ENCODE measurements around the gene PRKN. TPM values are rescaled to one million over a fixed set of nuclear protein-coding genes. Genes with fewer than 3 reads are reported as not detected.

PRKN gene
- total RNA-seq, 4 donors from 2014 or later: 5.5 to 17.9 (median 6.8) TPM

DNA sequence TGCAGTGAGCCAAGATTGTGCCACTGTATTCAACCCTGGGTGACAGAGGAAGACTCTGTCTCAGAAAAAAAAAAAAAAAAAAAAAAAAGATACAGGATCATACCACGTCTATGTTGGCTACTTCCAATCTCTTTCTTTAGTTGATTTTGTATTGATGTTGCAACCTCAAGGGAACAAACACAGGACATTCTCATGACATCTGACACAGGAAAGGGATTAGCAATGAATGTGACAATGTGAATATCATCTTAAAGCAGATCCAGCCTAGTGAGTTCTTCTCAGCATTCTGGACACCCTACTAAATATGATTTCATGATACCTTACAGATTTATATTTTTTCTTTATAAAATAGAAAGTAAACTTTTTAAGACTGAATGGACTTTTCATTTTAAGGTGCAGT lies 580.3 kb downstream of the PRKN start:
- H3K4me1 ChIP-seq: no peaks in the 10 kb centered on the region
- no peaks in the 10 kb centered on the region for H3K9me3 ChIP-seq
- no peak overlapping the region for H3K27ac ChIP-seq
- no peak for TF ChIP-seq EP300 (IDR thresholded peaks at IDR 0.05)
- TF ChIP-seq POLR2A (IDR thresholded peaks at IDR 0.05): no peak
- TF ChIP-seq, protein P1, sequence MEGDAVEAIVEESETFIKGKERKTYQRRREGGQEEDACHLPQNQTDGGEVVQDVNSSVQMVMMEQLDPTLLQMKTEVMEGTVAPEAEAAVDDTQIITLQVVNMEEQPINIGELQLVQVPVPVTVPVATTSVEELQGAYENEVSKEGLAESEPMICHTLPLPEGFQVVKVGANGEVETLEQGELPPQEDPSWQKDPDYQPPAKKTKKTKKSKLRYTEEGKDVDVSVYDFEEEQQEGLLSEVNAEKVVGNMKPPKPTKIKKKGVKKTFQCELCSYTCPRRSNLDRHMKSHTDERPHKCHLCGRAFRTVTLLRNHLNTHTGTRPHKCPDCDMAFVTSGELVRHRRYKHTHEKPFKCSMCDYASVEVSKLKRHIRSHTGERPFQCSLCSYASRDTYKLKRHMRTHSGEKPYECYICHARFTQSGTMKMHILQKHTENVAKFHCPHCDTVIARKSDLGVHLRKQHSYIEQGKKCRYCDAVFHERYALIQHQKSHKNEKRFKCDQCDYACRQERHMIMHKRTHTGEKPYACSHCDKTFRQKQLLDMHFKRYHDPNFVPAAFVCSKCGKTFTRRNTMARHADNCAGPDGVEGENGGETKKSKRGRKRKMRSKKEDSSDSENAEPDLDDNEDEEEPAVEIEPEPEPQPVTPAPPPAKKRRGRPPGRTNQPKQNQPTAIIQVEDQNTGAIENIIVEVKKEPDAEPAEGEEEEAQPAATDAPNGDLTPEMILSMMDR (IDR thresholded peaks at IDR 0.05): no peak
- H3K36me3 ChIP-seq: no peaks in the 10 kb centered on the region
- 51 to 75% methylated on average over 1 of the region's 1 CpG for WGBS, 2 donors
- no peaks in the 10 kb centered on the region for H3K27me3 ChIP-seq
- no peak for DNase-seq (ENCODE audit: low spot score in 2 of 2)
- H3K4me3 ChIP-seq: no peak overlapping the region

DNA sequence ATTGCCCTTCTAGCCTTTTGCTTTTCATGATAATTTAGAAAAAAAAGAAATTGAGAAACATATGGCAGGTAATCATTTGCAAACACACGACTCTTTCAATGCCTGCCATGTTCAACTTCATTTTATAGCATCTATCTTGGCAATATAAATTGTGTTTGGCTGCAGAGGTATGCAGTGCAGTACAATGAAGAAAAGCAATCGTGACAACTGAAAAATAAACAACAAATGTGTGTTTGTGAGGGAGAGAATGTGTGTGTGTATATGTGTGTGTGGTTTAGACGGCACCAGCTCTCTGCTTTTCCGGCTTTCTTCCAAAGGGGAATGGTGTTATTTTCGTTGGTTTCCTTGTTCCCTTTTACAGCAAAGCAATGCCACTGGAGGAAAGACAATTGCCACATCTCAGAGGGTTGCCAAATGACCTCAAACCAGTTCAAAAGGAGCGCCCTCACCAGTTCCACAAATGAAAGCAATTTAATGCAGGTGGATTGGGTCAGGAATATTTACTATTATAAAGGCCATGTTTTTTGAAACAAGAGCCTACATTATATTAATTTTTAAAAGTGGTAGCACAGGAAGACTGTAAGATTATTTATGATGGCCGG lies 587.2 kb downstream of the PRKN start:
- no peak overlapping the region for H3K4me3 ChIP-seq
- DNase-seq (ENCODE audit: low spot score in 2 of 2): no peak
- 77 to 86% methylated on average over 7 of the region's 7 CpGs for WGBS, 2 donors
- H3K27ac ChIP-seq: no peak overlapping the region
- H3K4me1 ChIP-seq: no peaks in the 10 kb centered on the region
- H3K27me3 ChIP-seq: no peaks in the 10 kb centered on the region
- H3K9me3 ChIP-seq: peaks cover 0 to 17% (median 2%) of the 10 kb centered on the region in 4 donors
- no peaks in the 10 kb centered on the region for H3K36me3 ChIP-seq
- TF ChIP-seq POLR2A (IDR thresholded peaks at IDR 0.05) (no peak), EP300 (IDR thresholded peaks at IDR 0.05) (peak in 1 of 2 donors; percentile 34)
- TF ChIP-seq, protein P1 (IDR thresholded peaks at IDR 0.05): no peak

DNA sequence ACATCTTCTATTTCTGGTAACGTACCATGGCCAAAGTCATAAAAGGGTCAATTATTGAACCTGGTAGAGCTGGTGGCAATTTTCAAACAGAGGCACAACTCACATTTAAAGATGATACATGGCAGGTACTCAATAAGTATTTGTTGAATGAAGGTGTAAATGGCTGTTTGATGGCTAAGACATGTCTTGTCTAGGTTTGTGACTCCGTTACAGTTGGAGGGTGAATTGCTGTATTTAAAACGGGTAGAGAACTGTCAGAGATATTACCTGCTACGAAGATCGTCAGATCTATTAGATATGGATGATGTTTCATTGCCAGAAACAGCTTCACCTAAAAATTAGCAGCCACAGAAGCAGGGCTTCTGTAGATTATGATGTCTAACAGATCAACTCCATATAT lies 601.9 kb downstream of the PRKN start:
- WGBS, 2 donors: 88% methylated on average over 5 of the region's 5 CpGs
- TF ChIP-seq, protein P1 (IDR thresholded peaks at IDR 0.05): no peak
- no peak for TF ChIP-seq POLR2A (IDR thresholded peaks at IDR 0.05)
- no peak for TF ChIP-seq EP300 (IDR thresholded peaks at IDR 0.05)
- H3K9me3 ChIP-seq: peaks cover 0 to 5% (median 0%) of the 10 kb centered on the region in 4 donors
- no peaks in the 10 kb centered on the region for H3K36me3 ChIP-seq
- no peaks in the 10 kb centered on the region for H3K4me1 ChIP-seq
- DNase-seq (ENCODE audit: low spot score in 2 of 2): no peak
- H3K27me3 ChIP-seq: no peaks in the 10 kb centered on the region
- no peak overlapping the region for H3K27ac ChIP-seq
- H3K4me3 ChIP-seq: no peak overlapping the region

DNA sequence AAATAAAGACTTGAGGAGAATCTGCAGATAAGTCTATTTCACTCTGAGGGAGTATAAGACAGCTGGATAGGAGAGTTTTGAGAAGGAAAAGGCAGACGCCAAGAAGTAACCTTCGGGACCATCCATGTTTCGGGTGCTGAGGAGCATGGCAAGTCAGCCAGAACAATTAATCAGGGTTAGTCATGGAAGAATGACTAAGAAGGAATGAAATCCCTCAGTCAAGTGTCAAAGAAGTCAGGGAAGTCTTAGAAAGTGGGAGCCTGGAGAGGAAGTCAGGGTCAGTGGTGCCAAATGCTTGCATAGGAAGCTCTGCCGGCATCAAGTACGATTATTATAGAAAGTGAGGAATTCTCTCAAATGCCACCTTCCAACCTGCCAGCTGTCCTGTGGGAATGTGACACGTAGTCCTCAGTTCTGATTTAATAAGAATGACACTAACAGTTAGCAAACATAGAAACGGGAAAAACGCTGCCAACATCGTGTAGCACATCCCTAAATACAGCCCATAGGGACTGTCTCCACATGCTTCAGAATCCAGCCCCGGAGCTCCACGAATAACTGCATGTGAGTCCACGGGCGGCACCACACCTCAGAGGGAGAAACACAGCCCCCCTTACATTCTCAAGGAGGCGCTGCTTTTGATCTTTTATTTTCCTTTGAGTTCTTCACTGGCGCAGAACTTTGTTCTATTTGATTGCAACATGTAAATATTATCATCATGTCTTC lies 602.7 kb downstream of the PRKN start:
- TF ChIP-seq EP300 (IDR thresholded peaks at IDR 0.05) (no peak), POLR2A (IDR thresholded peaks at IDR 0.05) (no peak)
- TF ChIP-seq, protein P1 (IDR thresholded peaks at IDR 0.05): no peak
- no peak overlapping the region for H3K27ac ChIP-seq
- WGBS, 2 donors: 87% methylated on average over 14 to 15 of the region's 15 CpGs
- no peaks in the 10 kb centered on the region for H3K27me3 ChIP-seq
- no peaks in the 10 kb centered on the region for H3K36me3 ChIP-seq
- H3K4me3 ChIP-seq: no peak overlapping the region
- DNase-seq (ENCODE audit: low spot score in 2 of 2): no peak
- H3K9me3 ChIP-seq: peaks cover 0 to 5% (median 0%) of the 10 kb centered on the region in 4 donors
- H3K4me1 ChIP-seq: no peaks in the 10 kb centered on the region

DNA sequence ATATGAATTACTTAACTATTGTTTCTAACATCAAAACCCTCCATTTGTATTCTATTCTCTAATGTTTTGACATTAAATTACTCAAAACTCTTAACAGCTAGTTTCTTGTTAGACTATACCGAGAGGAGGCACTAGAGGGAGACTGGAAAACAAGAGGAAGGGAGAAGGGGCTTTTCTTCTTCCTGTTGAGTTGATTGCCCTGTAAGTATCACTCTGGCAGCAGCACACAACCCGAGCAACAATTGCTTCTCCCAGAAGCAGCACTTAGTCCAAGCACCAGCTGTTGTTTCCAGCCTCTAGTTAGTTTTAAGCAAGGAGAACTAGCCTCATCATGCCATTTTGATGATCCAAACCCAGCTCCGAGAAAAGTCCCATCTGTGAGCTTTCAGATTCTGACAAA lies 603.8 kb downstream of the PRKN start:
- TF ChIP-seq, protein P1 (IDR thresholded peaks at IDR 0.05): peak in 1 of 5 experiments; percentile 9
- TF ChIP-seq POLR2A (IDR thresholded peaks at IDR 0.05): no peak
- H3K4me1 ChIP-seq: no peaks in the 10 kb centered on the region
- H3K4me3 ChIP-seq: no peak overlapping the region
- no peaks in the 10 kb centered on the region for H3K36me3 ChIP-seq
- 42 to 46% methylated on average over 3 of the region's 3 CpGs for WGBS, 2 donors
- no peak overlapping the region for H3K27ac ChIP-seq
- H3K27me3 ChIP-seq: no peaks in the 10 kb centered on the region
- no peak for DNase-seq (ENCODE audit: low spot score in 2 of 2)
- H3K9me3 ChIP-seq: peaks cover 0 to 5% (median 0%) of the 10 kb centered on the region in 4 donors

All from tibial nerve (tissue), 4 donors.